GM23248 (cell line): ENCODE measurements around the gene LUC7L3. TPM values are rescaled to one million over a fixed set of nuclear protein-coding genes. Genes with fewer than 3 reads are reported as not detected.
"Not testable (repeated sequence)": the region's sequence is repeated elsewhere in the genome, so short reads cannot be mapped to it uniquely, and the experiment has no call there.

Experiments
- DNase-seq: peaks from one replicate; pipeline ENCODE4 v3.0.0-alpha.2; 2015
- H2AFZ ChIP-seq: fragments of 200-600 bp; sonication (generic); 2 replicates; pipeline ENCODE4 v1.6.1; 2016; ENCODE audit warnings: antibody characterized with exemption
- H3F3A ChIP-seq: fragments of 200-600 bp; sonication (generic); 2 replicates; pipeline ENCODE4 v1.6.1; 2016; ENCODE audit warnings: mild to moderate bottlenecking, antibody characterized with exemption, mixed run types; ENCODE audit not compliant: insufficient read depth
- H3K27ac ChIP-seq: fragments of 200-600 bp; sonication (generic); 2 replicates; pipeline ENCODE4 v1.5.1; 2016; ENCODE audit warnings: mild to moderate bottlenecking
- H3K27me3 ChIP-seq: fragments of 200-600 bp; sonication (generic); replicated peaks from 2 replicates; pipeline ENCODE4 v1.6.1; 2016; ENCODE audit warnings: mild to moderate bottlenecking; ENCODE audit not compliant: insufficient read depth
- H3K36me3 ChIP-seq: fragments of 200-600 bp; sonication (generic); 2 replicates; pipeline ENCODE4 v1.6.1; 2016; ENCODE audit warnings: low read depth, mild to moderate bottlenecking
- H3K4me1 ChIP-seq: fragments of 200-600 bp; sonication (generic); 2 replicates; pipeline ENCODE4 v1.6.1; 2016; ENCODE audit warnings: mild to moderate bottlenecking; ENCODE audit not compliant: insufficient read depth
- H3K4me2 ChIP-seq: fragments of 200-600 bp; sonication (generic); one replicate; pipeline ENCODE4 v1.6.1; 2016; ENCODE audit warnings: mild to moderate bottlenecking; ENCODE audit not compliant: unreplicated experiment
- H3K4me3 ChIP-seq: fragments of 200-600 bp; sonication (generic); 2 replicates; pipeline ENCODE4 v1.5.1; 2016; ENCODE audit warnings: mild to moderate bottlenecking
- H3K79me2 ChIP-seq: fragments of 200-600 bp; sonication (generic); 2 replicates; pipeline ENCODE4 v1.6.1; 2016; ENCODE audit warnings: mild to moderate bottlenecking; ENCODE audit not compliant: insufficient read depth
- H3K9ac ChIP-seq: fragments of 200-600 bp; sonication (generic); 2 replicates; pipeline ENCODE4 v1.6.1; 2016; ENCODE audit warnings: mild to moderate bottlenecking
- H3K9me2 ChIP-seq: fragments of 200-600 bp; sonication (generic); 2 replicates; pipeline ENCODE4 v1.6.1; 2016; ENCODE audit warnings: mixed run types, mild to moderate bottlenecking, moderate library complexity; ENCODE audit not compliant: insufficient read depth
- H3K9me3 ChIP-seq: fragments of 200-600 bp; sonication (generic); one replicate; pipeline ENCODE4 v1.6.1; 2017; ENCODE audit warnings: low read depth
- H4K20me1 ChIP-seq: fragments of 200-600 bp; sonication (generic); 2 replicates; pipeline ENCODE4 v1.6.0; 2016; ENCODE audit not compliant: insufficient read depth
- EZH2 ChIP-seq: fragments of 200-600 bp; sonication (generic); IDR thresholded peaks from 2 replicates; pipeline ENCODE4 v1.6.1; 2018; ENCODE audit warnings: antibody characterized with exemption, mild to moderate bottlenecking; ENCODE audit not compliant: insufficient read depth, poor library complexity, severe bottlenecking
- EZH2phosphoT487 ChIP-seq: fragments of 200-600 bp; sonication (generic); IDR thresholded peaks from 2 replicates; pipeline ENCODE4 v1.6.1; 2018; ENCODE audit warnings: antibody characterized with exemption, moderate library complexity, mild to moderate bottlenecking, low read depth; ENCODE audit not compliant: insufficient read depth
- WGBS, 2 experiments: methylation state at CpG; one replicate each; pipeline ENCODE4 v1.1.6; 2015 to 2017; ENCODE audit warnings: low lambda C conversion rate in 2 of 2, low coverage in 1 of 2; ENCODE audit errors: missing lambda C conversion rate in 2 of 2; 5-methylcytosine and 5-hydroxymethylcytosine counted together
- in situ Hi-C: fragments of 300-500 bp; cut with MboI; formaldehyde crosslinking; loops from 2 replicates; pipeline ENCODE4 v1.15.0; 2020
- microRNA-seq: library from miRNA; unstranded; fragments of <30 nt; microRNA quantifications from one replicate; pipeline ENCODE4, GENCODE V29; 2016; ENCODE audit warnings: borderline number of aligned reads
- polyA plus RNA-seq: library from polyadenylated mRNA; unstranded; fragments of >200 nt; fragmentation: Nextera tagmentation; extraction: Ambion mirVana; gene quantifications from 2 replicates; pipeline ENCODE4 v1.2.1, GENCODE V29; 2016
- small RNA-seq: library from RNA; depleted of rRNA; stranded (forward); fragments of <200 nt; gene quantifications from one replicate; pipeline ENCODE3, GENCODE V24; 2014; ENCODE audit warnings: low read depth, low replicate concordance
- total RNA-seq: library from RNA; depleted of rRNA; stranded (reverse); fragments of >200 nt; shearing (Covaris generic); gene quantifications from 2 replicates; pipeline ENCODE4 v1.2.3, GENCODE V29; 2014; rRNA removed

LUC7L3 gene
- total and polyA plus RNA-seq, 2 experiments from 2014 or later: 59.1 to 138 TPM

DNA sequence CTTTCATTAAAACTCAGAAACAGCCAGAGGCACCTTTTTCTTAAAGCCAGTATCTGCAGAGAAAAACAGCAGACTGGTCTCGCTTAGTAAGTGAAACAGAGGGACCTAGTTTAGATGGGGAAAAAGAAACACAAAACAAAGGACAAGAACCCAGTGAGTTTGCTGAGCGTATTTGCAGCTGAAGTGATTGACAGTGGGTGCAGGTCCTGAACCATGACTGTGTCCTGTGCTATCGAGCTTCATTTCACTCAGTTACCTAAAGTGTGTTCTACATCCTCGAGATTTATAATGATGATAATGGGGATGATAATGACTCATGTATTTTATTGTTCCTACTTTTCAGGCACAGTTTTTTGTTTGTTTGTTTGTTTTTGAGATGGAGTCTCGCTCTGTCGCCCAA, 84.3 kb downstream of the LUC7L3 start:
- H3K36me3 ChIP-seq: no peaks in the 10 kb centered on the region
- no peaks in the 10 kb centered on the region for H3K79me2 ChIP-seq
- no peak for DNase-seq
- no peaks in the 10 kb centered on the region for H3K27me3 ChIP-seq
- H4K20me1 ChIP-seq: no peaks in the 10 kb centered on the region
- no peak for TF ChIP-seq EZH2
- TF ChIP-seq EZH2phosphoT487: no peak
- H3K4me1 ChIP-seq: no peaks in the 10 kb centered on the region
- in situ Hi-C loops: no loop called here
- no peaks in the 10 kb centered on the region for H3K9me2 ChIP-seq
- H3F3A ChIP-seq: no peaks in the 10 kb centered on the region
- H3K9ac ChIP-seq: no peak overlapping the region
- no peak overlapping the region for H3K27ac ChIP-seq
- H3K4me3 ChIP-seq: no peak overlapping the region
- no peak overlapping the region for H3K4me2 ChIP-seq
- no peaks in the 10 kb centered on the region for H3K9me3 ChIP-seq
- WGBS, 2 experiments: 78 to 86% methylated on average over 6 of the region's 6 CpGs
- H2AFZ ChIP-seq: no peak overlapping the region

DNA sequence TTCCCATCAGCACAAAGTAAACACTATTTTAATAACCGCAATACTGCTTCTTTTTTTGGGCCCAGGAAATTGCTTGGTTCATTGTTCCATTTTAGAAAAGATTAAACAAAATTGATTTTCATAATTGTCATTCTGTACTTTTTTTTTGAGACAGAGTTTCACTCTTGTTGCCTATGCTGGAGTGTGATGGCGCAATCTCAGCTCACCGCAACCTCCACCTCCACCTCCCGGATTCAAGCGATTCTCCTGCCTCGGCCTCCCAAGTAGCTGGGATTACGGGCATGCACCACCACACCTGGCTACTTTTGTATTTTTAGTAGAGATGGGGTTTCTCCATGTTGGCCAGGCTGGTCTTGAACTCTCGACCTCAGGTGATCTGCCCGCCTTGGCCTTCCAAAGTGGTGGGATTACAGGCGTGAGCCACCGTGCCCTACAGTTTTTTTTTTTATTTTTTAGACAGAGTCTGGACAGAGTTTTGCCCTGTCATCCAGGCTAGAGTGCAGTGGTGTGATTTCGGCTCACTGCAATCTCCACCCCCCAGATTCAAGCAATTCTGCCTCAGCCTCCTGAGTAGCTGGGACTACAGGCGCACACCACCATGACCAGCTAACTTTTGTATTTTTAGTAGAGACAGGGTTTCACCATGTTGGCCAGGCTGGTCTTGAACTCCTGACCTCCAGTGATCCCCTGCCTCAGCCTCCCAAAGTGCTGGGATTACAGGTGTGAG, 85.5 kb downstream of the LUC7L3 start:
- H3K9ac ChIP-seq, H3K9me2 ChIP-seq, H4K20me1 ChIP-seq, H3K79me2 ChIP-seq, H3K4me2 ChIP-seq, H3F3A ChIP-seq, H3K36me3 ChIP-seq, in situ Hi-C loops, H3K4me3 ChIP-seq, H2AFZ ChIP-seq, H3K9me3 ChIP-seq, H3K27ac ChIP-seq, H3K4me1 ChIP-seq, DNase-seq, H3K27me3 ChIP-seq: not testable (repeated sequence)
- 90 to 92% methylated on average over 13 of the region's 13 CpGs for WGBS, 2 experiments

DNA sequence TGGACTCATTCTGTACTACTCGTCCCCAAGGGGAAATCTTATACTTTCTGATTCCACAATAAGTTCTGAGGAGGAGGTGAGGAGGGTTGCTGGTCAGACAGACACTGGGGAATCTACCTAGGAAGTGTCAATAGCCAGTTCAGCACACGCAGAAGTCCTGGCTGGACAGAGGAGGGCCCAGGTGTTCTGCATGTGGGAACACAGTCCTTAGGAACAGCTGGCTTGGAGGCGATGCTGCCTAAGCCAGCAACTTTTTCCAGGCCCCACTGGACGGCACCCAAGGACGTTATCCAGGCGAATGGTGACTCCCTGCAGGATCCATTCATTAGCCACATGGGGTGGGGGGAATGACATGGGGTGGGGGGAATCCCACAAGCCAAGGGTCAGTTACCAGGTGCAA, 86.1 kb downstream of the LUC7L3 start:
- no peak overlapping the region for H3K27ac ChIP-seq
- TF ChIP-seq EZH2: no peak
- no peak for TF ChIP-seq EZH2phosphoT487
- H3K9ac ChIP-seq: no peak overlapping the region
- 52 to 57% methylated on average over 6 of the region's 6 CpGs for WGBS, 2 experiments
- H3K4me3 ChIP-seq: no peak overlapping the region
- no peak overlapping the region for H3K4me2 ChIP-seq
- H3K9me2 ChIP-seq: no peaks in the 10 kb centered on the region
- H3K9me3 ChIP-seq: no peaks in the 10 kb centered on the region
- DNase-seq: no peak
- H2AFZ ChIP-seq: no peak overlapping the region
- H3K79me2 ChIP-seq: no peaks in the 10 kb centered on the region
- H4K20me1 ChIP-seq: no peaks in the 10 kb centered on the region
- no peaks in the 10 kb centered on the region for H3K27me3 ChIP-seq
- no peaks in the 10 kb centered on the region for H3K4me1 ChIP-seq
- no peaks in the 10 kb centered on the region for H3K36me3 ChIP-seq
- H3F3A ChIP-seq: no peaks in the 10 kb centered on the region
- in situ Hi-C loops: no loop called here

Small RNA genes lying within 50 kb of the gene (microRNA-seq; reads per million reads assigned to microRNA genes)
- not detected for gene MIR8059

Small RNA genes lying within 50 kb of the gene (small RNA-seq; reads per million reads assigned to genes)
- gene AC005921.1 (not detected), gene MIR8059 (not detected), gene RF00019 (not detected)

Other genes with a start within 250 kb of the LUC7L3 start
- gene RSAD1, start 240.7 kb upstream of the LUC7L3 start, total RNA-seq: 19.3 and 19.8 TPM in 2 replicates
- gene RSAD1, start 240.7 kb upstream of the LUC7L3 start, polyA plus RNA-seq: 22.4 and 23.9 TPM in 2 replicates
- 0.32 and 0.89 TPM in 2 replicates for gene MYCBPAP, start 211.2 kb upstream of the LUC7L3 start, total RNA-seq
- 0.79 and 1.4 TPM in 2 replicates for gene MYCBPAP, start 211.2 kb upstream of the LUC7L3 start, polyA plus RNA-seq
- gene EPN3, start 186.9 kb upstream of the LUC7L3 start, total RNA-seq: not detected in 2 replicates
- 0.13 TPM in 1 of 2 replicates, not detected in the other for gene EPN3, start 186.9 kb upstream of the LUC7L3 start, polyA plus RNA-seq
- 146 TPM in 2 replicates for gene SPATA20, start 172.4 kb upstream of the LUC7L3 start, total RNA-seq
- gene SPATA20, start 172.4 kb upstream of the LUC7L3 start, polyA plus RNA-seq: 89.9 and 91.2 TPM in 2 replicates
- gene CACNA1G, start 158.9 kb upstream of the LUC7L3 start, total RNA-seq: 0.13 and 0.97 TPM in 2 replicates
- gene CACNA1G, start 158.9 kb upstream of the LUC7L3 start, polyA plus RNA-seq: 0.06 and 0.16 TPM in 2 replicates
- 28.3 and 32.0 TPM in 2 replicates for gene ABCC3, start 84.7 kb upstream of the LUC7L3 start, total RNA-seq
- gene ABCC3, start 84.7 kb upstream of the LUC7L3 start, polyA plus RNA-seq: 35.0 and 38.5 TPM in 2 replicates
- 35.5 and 36.5 TPM in 2 replicates for gene ANKRD40, start 11.7 kb upstream of the LUC7L3 start, total RNA-seq
- 20.1 and 20.2 TPM in 2 replicates for gene ANKRD40, start 11.7 kb upstream of the LUC7L3 start, polyA plus RNA-seq
- not detected in 2 replicates for gene ANKRD40CL, start 47.9 kb downstream of the LUC7L3 start, total RNA-seq
- gene ANKRD40CL, start 47.9 kb downstream of the LUC7L3 start, polyA plus RNA-seq: not detected in 2 replicates
- gene WFIKKN2, start 116.0 kb downstream of the LUC7L3 start, total RNA-seq: not detected in 2 replicates
- gene WFIKKN2, start 116.0 kb downstream of the LUC7L3 start, polyA plus RNA-seq: not detected in 2 replicates
- gene TOB1, start 146.8 kb downstream of the LUC7L3 start, total RNA-seq: 6.7 and 8.4 TPM in 2 replicates
- gene TOB1, start 146.8 kb downstream of the LUC7L3 start, polyA plus RNA-seq: 93.8 and 96.4 TPM in 2 replicates